ENCODE measurements around the gene C4orf50.
"Not testable (repeated sequence)": the region's sequence is repeated elsewhere in the genome, so short reads cannot be mapped to it uniquely, and the experiment has no call there.

Gene C4orf50

GRCh38 chr4:5965225-5965624 lies 53.0 kb downstream of the C4orf50 start:
- DNase-seq = no peak

- DNase-seq = no peak
Observed at GRCh38 chr4:5964030-5964429, 54.2 kb downstream of the C4orf50 start.

GRCh38 chr4:5963611-5964010 lies 54.6 kb downstream of the C4orf50 start:
- no peak for DNase-seq

- no peak for DNase-seq
Observed at GRCh38 chr4:5962416-5962815, 55.8 kb downstream of the C4orf50 start.

- no peak for DNase-seq
Observed at GRCh38 chr4:5960252-5960880, 57.9 kb downstream of the C4orf50 start.

GRCh38 chr4:5959211-5959982 lies 58.8 kb downstream of the C4orf50 start:
- no peak for DNase-seq

GRCh38 chr4:5958199-5958735 lies 60.0 kb downstream of the C4orf50 start:
- no peak for DNase-seq

GRCh38 chr4:5957076-5957475 lies 61.2 kb downstream of the C4orf50 start:
- DNase-seq = no peak

- DNase-seq = no peak
Observed at GRCh38 chr4:5956285-5957021, 61.8 kb downstream of the C4orf50 start.

GRCh38 chr4:5955856-5956255 lies 62.4 kb downstream of the C4orf50 start:
- DNase-seq = no peak

GRCh38 chr4:5955201-5955821 lies 62.9 kb downstream of the C4orf50 start:
- no peak for DNase-seq

- DNase-seq = no peak
Observed at GRCh38 chr4:5954056-5954760, 64.0 kb downstream of the C4orf50 start.

- no peak for DNase-seq
Observed at GRCh38 chr4:5952975-5953951, 65.0 kb downstream of the C4orf50 start.

- DNase-seq = no peak
Observed at GRCh38 chr4:5952286-5952974, 65.8 kb downstream of the C4orf50 start.

- not testable (repeated sequence) for DNase-seq
Observed at GRCh38 chr4:5946653-5947052, 71.6 kb downstream of the C4orf50 start.

GRCh38 chr4:5945936-5946335 lies 72.3 kb downstream of the C4orf50 start:
- no peak for DNase-seq

- DNase-seq = no peak
Observed at GRCh38 chr4:5945171-5945570, 73.1 kb downstream of the C4orf50 start.

GRCh38 chr4:5943561-5943960 lies 74.7 kb downstream of the C4orf50 start:
- peak in 1 of 5 experiments; percentile 32 for DNase-seq

- DNase-seq = no peak
Observed at GRCh38 chr4:5942947-5943346, 75.3 kb downstream of the C4orf50 start.

GRCh38 chr4:5941601-5942000 lies 76.6 kb downstream of the C4orf50 start:
- DNase-seq = no peak
